Neuronal stem cell (in vitro differentiated cells): ENCODE measurements around the gene ROCK2.

Experiments
- DNase-seq: peaks from one replicate; pipeline ENCODE4 v3.0.0-alpha.2; 2013; ENCODE audit warnings: low spot score
- H2AFZ ChIP-seq: one replicate; pipeline ENCODE4 v1.6.1; 2013; ENCODE audit warnings: mild to moderate bottlenecking, low read length, inconsistent platforms
- H2AK5ac ChIP-seq: 2 replicates; pipeline ENCODE4 v1.6.1; 2013; ENCODE audit warnings: low read depth, mild to moderate bottlenecking, inconsistent platforms, low read length, moderate library complexity, mixed read lengths
- H2BK120ac ChIP-seq: 2 replicates; pipeline ENCODE4 v1.6.1; 2013; ENCODE audit warnings: low read depth, mild to moderate bottlenecking, inconsistent platforms, low read length, moderate library complexity, mixed read lengths
- H2BK12ac ChIP-seq: one replicate; pipeline ENCODE4 v1.6.1; 2013; ENCODE audit warnings: low read length, inconsistent platforms
- H2BK15ac ChIP-seq: 2 replicates; pipeline ENCODE4 v1.6.1; 2013; ENCODE audit warnings: mild to moderate bottlenecking, low read length, inconsistent platforms, mixed read lengths
- H2BK5ac ChIP-seq: one replicate; pipeline ENCODE4 v1.6.1; 2013; ENCODE audit warnings: inconsistent platforms, mild to moderate bottlenecking, low read length, moderate library complexity
- H3K14ac ChIP-seq: one replicate; pipeline ENCODE4 v1.6.1; 2013; ENCODE audit warnings: low read length, inconsistent platforms
- H3K18ac ChIP-seq: 2 replicates; pipeline ENCODE4 v1.6.1; 2013; ENCODE audit warnings: low read length, inconsistent platforms
- H3K23ac ChIP-seq: 2 replicates; pipeline ENCODE4 v1.6.1; 2013; ENCODE audit warnings: low read depth, mild to moderate bottlenecking, mixed read lengths, low read length, inconsistent platforms; ENCODE audit not compliant: poor library complexity
- H3K27ac ChIP-seq: replicated peaks from 3 replicates; pipeline ENCODE4 v1.5.1; 2013; ENCODE audit warnings: low read length, inconsistent platforms
- H3K27me3 ChIP-seq, 3 experiments: 2 replicates each; pipeline ENCODE4 v1.6.1; 2013; ENCODE audit warnings: low read length in 3 of 3, mild to moderate bottlenecking in 2 of 3, inconsistent platforms in 1 of 3, low read depth in 1 of 3, mixed read lengths in 1 of 3, moderate library complexity in 1 of 3; ENCODE audit not compliant: control insufficient read depth in 3 of 3, insufficient read depth in 3 of 3
- H3K36me3 ChIP-seq, 2 donors: replicated peaks in 1 of 2; 2 replicates each; pipeline ENCODE4 v1.6.1; 2013; ENCODE audit warnings: low read length in 2 of 2; ENCODE audit not compliant: control insufficient read depth in 2 of 2, insufficient read depth in 2 of 2
- H3K4ac ChIP-seq: 2 replicates; pipeline ENCODE4 v1.6.1; 2013; ENCODE audit warnings: inconsistent platforms, mild to moderate bottlenecking, low read length, moderate library complexity
- H3K4me1 ChIP-seq, 2 donors: 1 replicate in 1 of 2; 2 replicates in 1 of 2; pipeline ENCODE4 v1.6.1; 2013; ENCODE audit warnings: low read length in 2 of 2, low read depth in 1 of 2; ENCODE audit not compliant: control insufficient read depth in 2 of 2, insufficient read depth in 1 of 2
- H3K4me2 ChIP-seq: one replicate; pipeline ENCODE4 v1.6.1; 2013; ENCODE audit warnings: mild to moderate bottlenecking, low read length, inconsistent platforms; ENCODE audit not compliant: insufficient read depth, poor library complexity, severe bottlenecking
- H3K4me3 ChIP-seq, 2 donors: 2 replicates each; pipeline ENCODE4 v1.5.1; 2013; ENCODE audit warnings: low read length in 2 of 2, mild to moderate bottlenecking in 2 of 2, inconsistent platforms in 1 of 2, moderate library complexity in 1 of 2
- H3K79me1 ChIP-seq: one replicate; pipeline ENCODE4 v1.6.1; 2013; ENCODE audit warnings: low read depth, mild to moderate bottlenecking, inconsistent platforms, low read length, moderate library complexity
- H3K9ac ChIP-seq: one replicate; pipeline ENCODE4 v1.6.1; 2013; ENCODE audit warnings: mild to moderate bottlenecking, low read depth, low read length, inconsistent platforms; ENCODE audit not compliant: poor library complexity
- H3K9me3 ChIP-seq, 2 donors: replicated peaks in 1 of 2; 2 replicates each; pipeline versions ENCODE3 to v1.6.1; 2013; ENCODE audit warnings: low read length in 2 of 2, mild to moderate bottlenecking in 2 of 2, inconsistent platforms in 1 of 2, low read depth in 1 of 2, mixed read lengths in 1 of 2, moderate library complexity in 1 of 2; ENCODE audit not compliant: control insufficient read depth in 2 of 2, insufficient read depth in 1 of 2
- H4K8ac ChIP-seq: one replicate; pipeline ENCODE4 v1.6.1; 2013; ENCODE audit warnings: low read depth, mild to moderate bottlenecking, inconsistent platforms, low read length, moderate library complexity
- H4K91ac ChIP-seq: one replicate; pipeline ENCODE4 v1.6.1; 2013; ENCODE audit warnings: low read length, low read depth, mild to moderate bottlenecking, inconsistent platforms; ENCODE audit not compliant: poor library complexity
- WGBS, 2 donors: extraction: QIAGEN DNeasy Blood & Tissue Kit; methylation state at CpG; one replicate each; pipeline ENCODE4 v1.1.7; 2013; ENCODE audit warnings: missing lambda C conversion rate in 2 of 2, mixed read lengths in 1 of 2; ENCODE audit not compliant: insufficient read length in 2 of 2, insufficient replicate concordance in 1 of 2; ENCODE audit errors: extremely low coverage in 2 of 2; 5-methylcytosine and 5-hydroxymethylcytosine counted together

Gene ROCK2

DNA sequence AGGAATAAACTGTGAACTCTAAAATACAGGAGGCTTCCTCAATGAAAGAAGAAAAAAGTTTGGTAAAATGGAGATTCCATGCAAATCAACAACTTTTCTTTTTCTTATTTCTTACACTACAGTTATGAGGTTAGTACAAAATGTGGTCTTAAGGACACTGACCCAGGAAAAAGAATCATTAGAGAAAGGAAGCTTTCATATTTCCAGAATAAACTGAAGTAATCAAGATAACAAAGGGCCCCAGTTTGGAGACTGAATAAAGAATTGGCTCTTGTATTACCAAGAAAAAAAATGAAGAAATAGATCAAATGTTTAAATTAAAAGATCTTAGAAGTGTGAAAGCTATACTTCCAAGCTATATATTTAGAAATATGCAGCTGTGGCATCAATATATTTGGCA is 116.8 kb downstream of the ROCK2 start:
- Histone ChIP-seq H2BK120ac (no peak overlapping the region), H3K4me1 (peaks cover 0 to 2% of the 10 kb centered on the region in 2 donors), H3K4ac (no peak overlapping the region), H3K27ac (no peak overlapping the region), H2AK5ac (no peak overlapping the region), H3K4me2 (no peak overlapping the region), H3K4me3 (no peak overlapping the region), H2AFZ (no peak overlapping the region), H2BK5ac (no peak overlapping the region), H3K27me3 (no peaks in the 10 kb centered on the region), H3K18ac (no peak overlapping the region), H3K36me3 (peaks cover 0 to 84% of the 10 kb centered on the region in 2 donors), H4K91ac (no peak overlapping the region), H3K9ac (no peak overlapping the region), H2BK15ac (no peak overlapping the region), H3K79me1 (no peaks in the 10 kb centered on the region), H4K8ac (no peak overlapping the region), H3K23ac (no peak overlapping the region), H3K14ac (no peak overlapping the region), H3K9me3 (no peaks in the 10 kb centered on the region), H2BK12ac (no peak overlapping the region)
- DNase-seq = no peak

DNA sequence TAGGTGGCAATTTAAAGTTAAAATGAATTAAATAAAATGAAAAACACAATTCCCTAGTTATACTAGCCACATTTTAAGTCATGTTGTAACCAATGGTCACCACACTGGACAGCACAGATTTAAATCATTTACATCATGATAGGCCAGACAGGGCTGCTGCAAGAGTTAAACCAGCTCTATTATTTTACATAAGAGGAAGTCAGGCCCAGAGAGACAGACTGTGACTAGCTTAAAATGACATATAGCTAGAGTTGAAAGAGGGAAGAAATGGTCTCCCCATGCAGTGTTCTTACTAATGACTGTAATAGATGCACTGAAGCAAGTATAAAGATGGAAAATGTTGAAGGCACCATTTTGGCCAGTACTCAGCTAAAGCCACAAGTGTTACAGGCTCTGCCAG is 119.5 kb downstream of the ROCK2 start:
- Histone ChIP-seq H3K4me1 (peaks cover 0 to 2% of the 10 kb centered on the region in 2 donors), H3K23ac (no peak overlapping the region), H3K9me3 (no peaks in the 10 kb centered on the region), H3K79me1 (no peaks in the 10 kb centered on the region), H2BK5ac (no peak overlapping the region), H4K8ac (no peak overlapping the region), H3K18ac (no peak overlapping the region), H2BK15ac (no peak overlapping the region), H3K4me2 (no peak overlapping the region), H3K27ac (no peak overlapping the region), H3K4ac (no peak overlapping the region), H3K27me3 (no peaks in the 10 kb centered on the region), H3K4me3 (no peak overlapping the region), H2AK5ac (no peak overlapping the region), H3K36me3 (peaks cover 3 to 86% of the 10 kb centered on the region in 2 donors), H4K91ac (no peak overlapping the region), H3K9ac (no peak overlapping the region), H2BK120ac (no peak overlapping the region), H2AFZ (no peak overlapping the region), H3K14ac (no peak overlapping the region), H2BK12ac (no peak overlapping the region)
- DNase-seq = no peak

DNA sequence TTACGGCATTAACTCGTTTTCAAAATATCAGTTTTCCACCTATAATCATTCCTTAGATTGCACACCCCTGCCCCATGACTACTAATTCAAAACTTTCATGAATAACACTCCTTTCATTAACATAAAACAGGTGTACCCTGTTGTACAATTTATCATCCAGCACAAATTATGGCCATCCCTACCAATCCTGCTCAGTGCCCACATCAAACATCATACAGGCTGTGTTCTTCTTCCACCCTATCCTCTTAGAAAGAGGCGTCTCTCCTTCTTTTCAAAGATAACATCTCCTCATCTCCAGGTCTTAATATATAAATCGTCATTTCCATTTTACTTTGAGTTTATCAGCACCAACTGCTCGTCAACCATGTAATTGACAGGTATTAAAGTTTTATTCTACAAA is 121.6 kb downstream of the ROCK2 start:
- no peak overlapping the region for H4K91ac ChIP-seq

DNA sequence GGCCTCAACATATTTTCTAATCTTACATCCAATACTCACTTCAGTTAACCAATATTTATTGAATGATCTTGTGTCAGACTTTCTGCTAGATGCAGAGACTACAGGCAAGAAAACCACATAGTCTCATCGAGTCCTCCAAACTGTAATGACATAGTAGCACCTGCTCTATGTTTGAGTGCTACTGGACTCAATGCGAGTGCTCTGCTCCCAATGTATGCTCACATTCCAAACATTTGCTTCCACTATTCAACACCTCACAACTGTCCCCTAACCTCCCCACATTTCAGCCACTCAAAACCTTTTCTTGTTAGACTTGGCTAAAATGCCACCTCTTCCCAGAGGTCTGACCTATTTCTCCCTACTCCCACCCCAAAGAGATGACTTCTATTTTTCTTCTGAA is 124.0 kb downstream of the ROCK2 start:
- H2BK12ac ChIP-seq = no peak overlapping the region
- no peak overlapping the region for H3K27ac ChIP-seq
- H3K4me2 ChIP-seq = no peak overlapping the region
- no peak overlapping the region for H3K23ac ChIP-seq
- no CpG with 5 or more reads among the region's 2 CpGs for WGBS, 2 donors
- no peak overlapping the region for H2BK5ac ChIP-seq
- H3K4me1 ChIP-seq = peaks cover 0 to 2% of the 10 kb centered on the region in 2 donors
- no peak overlapping the region for H2AFZ ChIP-seq
- no peak overlapping the region for H2BK120ac ChIP-seq
- H3K4me3 ChIP-seq = no peak overlapping the region
- H3K27me3 ChIP-seq = no peaks in the 10 kb centered on the region
- no peak overlapping the region for H4K8ac ChIP-seq
- no peak overlapping the region for H3K4ac ChIP-seq
- no peak overlapping the region for H4K91ac ChIP-seq
- no peaks in the 10 kb centered on the region for H3K79me1 ChIP-seq
- H3K18ac ChIP-seq = no peak overlapping the region
- H3K9ac ChIP-seq = no peak overlapping the region
- no peak for DNase-seq
- no peaks in the 10 kb centered on the region for H3K9me3 ChIP-seq
- H2AK5ac ChIP-seq = no peak overlapping the region
- H3K36me3 ChIP-seq = peaks cover 3 to 94% of the 10 kb centered on the region in 2 donors
- H3K14ac ChIP-seq = no peak overlapping the region
- no peak overlapping the region for H2BK15ac ChIP-seq

More for the DNA sequence above, 121.6 kb downstream of the ROCK2 start:
- Histone ChIP-seq H3K18ac (no peak overlapping the region), H3K14ac (no peak overlapping the region), H3K4ac (no peak overlapping the region), H2AFZ (no peak overlapping the region), H3K9me3 (no peaks in the 10 kb centered on the region), H3K9ac (no peak overlapping the region), H3K27me3 (no peaks in the 10 kb centered on the region), H3K23ac (no peak overlapping the region), H4K8ac (no peak overlapping the region), H3K4me2 (no peak overlapping the region), H3K36me3 (peaks cover 3 to 94% of the 10 kb centered on the region in 2 donors), H3K27ac (no peak overlapping the region), H2BK12ac (no peak overlapping the region), H2BK5ac (no peak overlapping the region), H3K4me3 (no peak overlapping the region), H3K4me1 (peaks cover 0 to 2% of the 10 kb centered on the region in 2 donors), H2BK15ac (no peak overlapping the region), H2BK120ac (no peak overlapping the region), H3K79me1 (no peaks in the 10 kb centered on the region), H2AK5ac (no peak overlapping the region)
- DNase-seq = no peak
- whole genome bisulfite sequencing, 2 donors = no CpG with 5 or more reads among the region's 5 CpGs
